ENCODE measurements around the gene BLNK. TPM values are rescaled to one million over a fixed set of nuclear protein-coding genes. Genes with fewer than 3 reads are reported as not detected.

Gene BLNK
- total RNA-seq, 1 experiment from 2014 or later, result not detected

- POLR2A ChIA-PET (ENCODE audit: low non-redundant PET), result no interaction called here
- no peaks in the 10 kb centered on the region for H3K36me3 ChIP-seq (ENCODE audit: insufficient read depth, low read length, poor library complexity, severe bottlenecking)
These were observed 28.1 kb downstream of the BLNK start for GRCh38 chr10:96243296-96243695.

DNA sequence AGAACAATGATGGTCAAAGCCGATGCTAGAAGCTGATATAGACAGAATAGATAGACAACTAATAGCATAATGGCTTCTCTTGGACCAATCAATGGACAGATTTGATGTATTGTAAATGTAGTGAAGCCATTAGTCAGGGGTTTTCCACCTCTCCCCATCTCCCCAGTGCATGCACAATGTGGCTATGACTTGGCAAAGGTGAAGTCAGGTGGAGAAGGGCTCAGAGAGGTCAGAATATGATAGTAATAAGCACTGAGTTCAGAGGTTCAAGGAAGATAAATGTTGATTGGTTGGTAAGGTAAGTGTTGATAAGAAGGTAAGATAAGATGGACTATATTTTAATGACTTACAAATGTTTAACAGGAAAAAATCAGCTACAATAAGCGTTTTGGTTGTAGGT, 28.5 kb downstream of the BLNK start:
- no peaks in the 10 kb centered on the region for H3K4me1 ChIP-seq (ENCODE audit: insufficient read depth, low read length, poor library complexity, severe bottlenecking)
- H3K27ac ChIP-seq (ENCODE audit: low read depth, low read length, poor library complexity, severe bottlenecking), result no peak overlapping the region
- no peak for TF ChIP-seq EZH2 (IDR thresholded peaks at IDR 0.05; ENCODE audit: borderline replicate concordance, low read depth, low read length, poor library complexity, severe bottlenecking)
- TF ChIP-seq, protein P1, sequence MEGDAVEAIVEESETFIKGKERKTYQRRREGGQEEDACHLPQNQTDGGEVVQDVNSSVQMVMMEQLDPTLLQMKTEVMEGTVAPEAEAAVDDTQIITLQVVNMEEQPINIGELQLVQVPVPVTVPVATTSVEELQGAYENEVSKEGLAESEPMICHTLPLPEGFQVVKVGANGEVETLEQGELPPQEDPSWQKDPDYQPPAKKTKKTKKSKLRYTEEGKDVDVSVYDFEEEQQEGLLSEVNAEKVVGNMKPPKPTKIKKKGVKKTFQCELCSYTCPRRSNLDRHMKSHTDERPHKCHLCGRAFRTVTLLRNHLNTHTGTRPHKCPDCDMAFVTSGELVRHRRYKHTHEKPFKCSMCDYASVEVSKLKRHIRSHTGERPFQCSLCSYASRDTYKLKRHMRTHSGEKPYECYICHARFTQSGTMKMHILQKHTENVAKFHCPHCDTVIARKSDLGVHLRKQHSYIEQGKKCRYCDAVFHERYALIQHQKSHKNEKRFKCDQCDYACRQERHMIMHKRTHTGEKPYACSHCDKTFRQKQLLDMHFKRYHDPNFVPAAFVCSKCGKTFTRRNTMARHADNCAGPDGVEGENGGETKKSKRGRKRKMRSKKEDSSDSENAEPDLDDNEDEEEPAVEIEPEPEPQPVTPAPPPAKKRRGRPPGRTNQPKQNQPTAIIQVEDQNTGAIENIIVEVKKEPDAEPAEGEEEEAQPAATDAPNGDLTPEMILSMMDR (conservative IDR thresholded peaks at IDR 0.05; ENCODE audit: low read depth, low read length), result no peak
- DNase-seq (ENCODE audit: low spot score), result no peak
- H3K9me3 ChIP-seq (ENCODE audit: low read depth, low read length, poor library complexity, severe bottlenecking), result no peaks in the 10 kb centered on the region
- H3K4me3 ChIP-seq (ENCODE audit: low read depth, low read length, poor library complexity, severe bottlenecking), result no peak overlapping the region
- ChIA-PET POLR2A (ENCODE audit: low non-redundant PET) (no interaction called here), CTCF (no interaction called here)
- H3K27me3 ChIP-seq (replicated peaks; ENCODE audit: insufficient read depth, low read depth, low read length, poor library complexity), result no peaks in the 10 kb centered on the region
- intact Hi-C loops (cut with micrococcal nuclease; ENCODE audit: unreplicated experiment), result no loop called here
- no peaks in the 10 kb centered on the region for H3K36me3 ChIP-seq (ENCODE audit: insufficient read depth, low read length, poor library complexity, severe bottlenecking)
- BruUV-seq (replicated peaks), result no TSS peak

More at GRCh38 chr10:96243296-96243695, 28.1 kb downstream of the BLNK start:
- H3K27ac ChIP-seq (ENCODE audit: low read depth, low read length, poor library complexity, severe bottlenecking), result no peak overlapping the region
- CTCF ChIA-PET, result no interaction called here
- intact Hi-C loops (cut with micrococcal nuclease; ENCODE audit: unreplicated experiment), result no loop called here
- H3K4me3 ChIP-seq (ENCODE audit: low read depth, low read length, poor library complexity, severe bottlenecking), result no peak overlapping the region
- no peaks in the 10 kb centered on the region for H3K9me3 ChIP-seq (ENCODE audit: low read depth, low read length, poor library complexity, severe bottlenecking)
- no peak for TF ChIP-seq EZH2 (IDR thresholded peaks at IDR 0.05; ENCODE audit: borderline replicate concordance, low read depth, low read length, poor library complexity, severe bottlenecking)
- TF ChIP-seq, protein P1 (conservative IDR thresholded peaks at IDR 0.05; ENCODE audit: low read depth, low read length), result no peak
- DNase-seq (ENCODE audit: low spot score), result no peak
- no peaks in the 10 kb centered on the region for H3K27me3 ChIP-seq (replicated peaks; ENCODE audit: insufficient read depth, low read depth, low read length, poor library complexity)
- no TSS peak for BruUV-seq (replicated peaks)
- no peaks in the 10 kb centered on the region for H3K4me1 ChIP-seq (ENCODE audit: insufficient read depth, low read length, poor library complexity, severe bottlenecking)

DNA sequence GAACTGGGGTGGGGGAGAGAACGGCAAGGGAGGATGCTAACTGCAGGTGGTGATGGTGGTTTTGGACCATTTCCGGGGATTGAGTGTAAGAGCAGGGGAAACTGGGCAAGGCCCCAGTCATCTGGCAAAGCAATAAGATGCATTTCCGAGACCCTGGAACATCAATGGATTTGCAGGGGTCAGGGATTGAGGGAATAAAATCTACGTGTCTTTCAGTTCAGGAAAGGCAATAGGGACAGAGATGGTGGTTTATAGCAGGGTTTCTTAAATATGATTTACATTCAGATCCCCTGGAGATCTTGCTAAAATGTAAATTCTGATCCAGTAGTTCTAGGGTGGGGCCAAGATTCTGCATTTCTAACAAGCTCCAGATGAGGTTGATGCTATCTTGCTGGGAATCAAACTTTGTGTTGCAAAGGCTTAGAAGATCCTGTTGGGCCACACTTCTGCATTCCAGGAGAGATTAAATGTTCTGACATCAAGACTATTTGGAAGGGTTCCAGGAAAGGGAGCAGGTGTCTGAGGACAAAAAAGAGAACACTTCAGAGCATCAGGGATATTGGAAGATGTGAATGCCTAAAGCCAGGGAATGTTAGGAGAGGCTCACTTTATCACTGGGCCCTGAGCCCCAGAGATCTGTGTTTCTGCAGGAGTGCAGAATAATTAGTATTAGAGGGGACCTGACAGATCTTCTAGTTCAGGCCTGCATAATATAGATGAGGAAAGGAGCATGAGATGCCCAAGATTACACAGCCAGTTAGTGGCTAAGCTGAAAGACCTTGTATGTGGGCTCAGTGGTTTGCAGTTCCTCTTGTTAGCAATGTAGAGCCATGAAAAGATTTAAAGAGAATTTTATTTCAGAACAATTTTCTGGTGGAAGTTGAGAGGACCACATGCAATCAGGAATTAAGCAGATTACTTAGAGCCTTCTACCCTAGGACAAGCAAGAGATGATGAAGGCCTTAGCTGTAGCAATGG, 32.4 kb downstream of the BLNK start:
- BruUV-seq (replicated peaks), result no TSS peak
- no peak for DNase-seq (ENCODE audit: low spot score)
- no peaks in the 10 kb centered on the region for H3K36me3 ChIP-seq (ENCODE audit: insufficient read depth, low read length, poor library complexity, severe bottlenecking)
- CTCF ChIA-PET, result no interaction called here
- H3K27ac ChIP-seq (ENCODE audit: low read depth, low read length, poor library complexity, severe bottlenecking), result no peak overlapping the region
- TF ChIP-seq, protein P1 (conservative IDR thresholded peaks at IDR 0.05; ENCODE audit: low read depth, low read length), result no peak
- no peak for TF ChIP-seq EZH2 (IDR thresholded peaks at IDR 0.05; ENCODE audit: borderline replicate concordance, low read depth, low read length, poor library complexity, severe bottlenecking)
- no peak overlapping the region for H3K4me3 ChIP-seq (ENCODE audit: low read depth, low read length, poor library complexity, severe bottlenecking)
- H3K4me1 ChIP-seq (ENCODE audit: insufficient read depth, low read length, poor library complexity, severe bottlenecking), result no peaks in the 10 kb centered on the region
- intact Hi-C loops (cut with micrococcal nuclease; ENCODE audit: unreplicated experiment), result no loop called here
- POLR2A ChIA-PET (ENCODE audit: low non-redundant PET), result no interaction called here
- H3K27me3 ChIP-seq (replicated peaks; ENCODE audit: insufficient read depth, low read depth, low read length, poor library complexity), result no peaks in the 10 kb centered on the region
- no peaks in the 10 kb centered on the region for H3K9me3 ChIP-seq (ENCODE audit: low read depth, low read length, poor library complexity, severe bottlenecking)

Measured in A673 (cell line).